ENCODE data around the gene NPAT. TPM values are rescaled to one million over a fixed set of nuclear protein-coding genes. Genes with fewer than 3 reads are reported as not detected.

NPAT gene
- total and polyA plus RNA-seq, 10 of the 15 experiments (the other 5 are each of a cell fraction or from before 2014, with no cell fraction given): 7.5 to 32.8 (median 20.1) TPM

GRCh38 chr11:108148556-108148955 is 73.9 kb downstream of the NPAT start:
- in situ Hi-C loops (cut with MboI) (no loop called here), intact Hi-C loops (cut with micrococcal nuclease; ENCODE audit: unreplicated experiment) (no loop called here)
- no peaks in the 10 kb centered on the region for H4K20me1 ChIP-seq (ENCODE audit: control insufficient read depth, insufficient read depth)
- H3K27me3 ChIP-seq (replicated peaks in 1 of 2; ENCODE audit: control insufficient read depth in 2 of 2, insufficient read depth in 2 of 2, low read length in 1 of 2): no peaks in the 10 kb centered on the region
- BruUV-seq (replicated peaks): no TSS peak
- ATAC-seq (no peak), DNase-seq (ENCODE audit: low read depth, low spot score) (no peak), FAIRE-seq (no peak)
- no peaks in the 10 kb centered on the region for H3K4me1 ChIP-seq (ENCODE audit: control insufficient read depth, insufficient read depth, low read length)
- POLR2A ChIA-PET: no interaction called here
- H3K27ac ChIP-seq (ENCODE audit: control insufficient read depth, insufficient read depth): no peak overlapping the region
- no peak overlapping the region for H3K4me3 ChIP-seq
- RAD21 ChIA-PET (ENCODE audit: unreplicated experiment): no interaction called here
- H3K9me3 ChIP-seq (replicated peaks; ENCODE audit: control insufficient read depth, insufficient read depth, low read length): no peaks in the 10 kb centered on the region
- SMC1A ChIA-PET (ENCODE audit: uncharacterized antibody, unreplicated experiment): interaction anchor here (1.2 kb wide), 1 partner anchor 43 kb away, joined by 3 read pairs; no protein-coding TSS in a partner anchor
- H3K4me2 ChIP-seq (ENCODE audit: control insufficient read depth, insufficient read depth): no peak overlapping the region
- no peaks in the 10 kb centered on the region for H3K79me2 ChIP-seq (ENCODE audit: control insufficient read depth, insufficient read depth, low read length)
- H3K36me3 ChIP-seq (ENCODE audit: control insufficient read depth in 2 of 2, insufficient read depth in 2 of 2, low read length in 1 of 2): peaks cover 6 to 16% of the 10 kb centered on the region in 2 experiments
- no peak overlapping the region for H2AFZ ChIP-seq (ENCODE audit: control insufficient read depth, low read depth, low read length)
- H3K9ac ChIP-seq (ENCODE audit: control insufficient read depth, insufficient read depth, low read length): no peak overlapping the region
- WGBS (ENCODE audit: insufficient coverage, insufficient replicate concordance, low lambda C conversion rate, missing lambda C conversion rate): 99% methylated on average over 3 of the region's 3 CpGs
- CTCF ChIA-PET: no interaction called here
- TF ChIP-seq MYC (IDR thresholded peaks at IDR 0.05; ENCODE audit: insufficient read depth, insufficient read length, insufficient replicate concordance, low read length, severe bottlenecking): no peak
- no peak for TF ChIP-seq POLR2AphosphoS5 (IDR thresholded peaks at IDR 0.05; ENCODE audit: low read length)
- TF ChIP-seq ZZZ3 (IDR thresholded peaks at IDR 0.05; ENCODE audit: control insufficient read depth, insufficient read length, low read depth): no peak
- TF ChIP-seq JUNB (IDR thresholded peaks at IDR 0.05): no peak
- no peak for TF ChIP-seq SIX5 (IDR thresholded peaks at IDR 0.05; ENCODE audit: low read depth, low read length, severe bottlenecking)
- TF ChIP-seq, protein P1, sequence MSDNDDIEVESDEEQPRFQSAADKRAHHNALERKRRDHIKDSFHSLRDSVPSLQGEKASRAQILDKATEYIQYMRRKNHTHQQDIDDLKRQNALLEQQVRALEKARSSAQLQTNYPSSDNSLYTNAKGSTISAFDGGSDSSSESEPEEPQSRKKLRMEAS (IDR thresholded peaks at IDR 0.05; ENCODE audit: low read depth, low read length): no peak
- no peak for TF ChIP-seq TCF7 (IDR thresholded peaks at IDR 0.05; ENCODE audit: borderline replicate concordance)
- TF ChIP-seq, protein P2, sequence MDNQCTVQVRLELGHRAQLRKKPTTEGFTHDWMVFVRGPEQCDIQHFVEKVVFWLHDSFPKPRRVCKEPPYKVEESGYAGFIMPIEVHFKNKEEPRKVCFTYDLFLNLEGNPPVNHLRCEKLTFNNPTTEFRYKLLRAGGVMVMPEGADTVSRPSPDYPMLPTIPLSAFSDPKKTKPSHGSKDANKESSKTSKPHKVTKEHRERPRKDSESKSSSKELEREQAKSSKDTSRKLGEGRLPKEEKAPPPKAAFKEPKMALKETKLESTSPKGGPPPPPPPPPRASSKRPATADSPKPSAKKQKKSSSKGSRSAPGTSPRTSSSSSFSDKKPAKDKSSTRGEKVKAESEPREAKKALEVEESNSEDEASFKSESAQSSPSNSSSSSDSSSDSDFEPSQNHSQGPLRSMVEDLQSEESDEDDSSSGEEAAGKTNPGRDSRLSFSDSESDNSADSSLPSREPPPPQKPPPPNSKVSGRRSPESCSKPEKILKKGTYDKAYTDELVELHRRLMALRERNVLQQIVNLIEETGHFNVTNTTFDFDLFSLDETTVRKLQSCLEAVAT (IDR thresholded peaks at IDR 0.05): no peak
- TF ChIP-seq, protein P3, sequence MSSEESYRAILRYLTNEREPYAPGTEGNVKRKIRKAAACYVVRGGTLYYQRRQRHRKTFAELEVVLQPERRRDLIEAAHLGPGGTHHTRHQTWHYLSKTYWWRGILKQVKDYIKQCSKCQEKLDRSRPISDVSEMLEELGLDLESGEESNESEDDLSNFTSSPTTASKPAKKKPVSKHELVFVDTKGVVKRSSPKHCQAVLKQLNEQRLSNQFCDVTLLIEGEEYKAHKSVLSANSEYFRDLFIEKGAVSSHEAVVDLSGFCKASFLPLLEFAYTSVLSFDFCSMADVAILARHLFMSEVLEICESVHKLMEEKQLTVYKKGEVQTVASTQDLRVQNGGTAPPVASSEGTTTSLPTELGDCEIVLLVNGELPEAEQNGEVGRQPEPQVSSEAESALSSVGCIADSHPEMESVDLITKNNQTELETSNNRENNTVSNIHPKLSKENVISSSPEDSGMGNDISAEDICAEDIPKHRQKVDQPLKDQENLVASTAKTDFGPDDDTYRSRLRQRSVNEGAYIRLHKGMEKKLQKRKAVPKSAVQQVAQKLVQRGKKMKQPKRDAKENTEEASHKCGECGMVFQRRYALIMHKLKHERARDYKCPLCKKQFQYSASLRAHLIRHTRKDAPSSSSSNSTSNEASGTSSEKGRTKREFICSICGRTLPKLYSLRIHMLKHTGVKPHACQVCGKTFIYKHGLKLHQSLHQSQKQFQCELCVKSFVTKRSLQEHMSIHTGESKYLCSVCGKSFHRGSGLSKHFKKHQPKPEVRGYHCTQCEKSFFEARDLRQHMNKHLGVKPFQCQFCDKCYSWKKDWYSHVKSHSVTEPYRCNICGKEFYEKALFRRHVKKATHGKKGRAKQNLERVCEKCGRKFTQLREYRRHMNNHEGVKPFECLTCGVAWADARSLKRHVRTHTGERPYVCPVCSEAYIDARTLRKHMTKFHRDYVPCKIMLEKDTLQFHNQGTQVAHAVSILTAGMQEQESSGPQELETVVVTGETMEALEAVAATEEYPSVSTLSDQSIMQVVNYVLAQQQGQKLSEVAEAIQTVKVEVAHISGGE (CRISPR knock-in tag; IDR thresholded peaks at IDR 0.05): no peak
- no peak for TF ChIP-seq PRDM15 (CRISPR knock-in tag; IDR thresholded peaks at IDR 0.05)
- no peak for TF ChIP-seq BRCA1 (IDR thresholded peaks at IDR 0.05; ENCODE audit: low read depth, low read length)
- no peak for TF ChIP-seq IKZF2 (IDR thresholded peaks at IDR 0.05)
- TF ChIP-seq TARDBP (IDR thresholded peaks at IDR 0.05; ENCODE audit: borderline replicate concordance): no peak
- no peak for TF ChIP-seq ZNF217 (IDR thresholded peaks at IDR 0.05)
- TF ChIP-seq NR2C1 (IDR thresholded peaks at IDR 0.05): no peak
- no peak for TF ChIP-seq PML (IDR thresholded peaks at IDR 0.05; ENCODE audit: low read length)
- TF ChIP-seq PAX8 (IDR thresholded peaks at IDR 0.05): no peak
- TF ChIP-seq LARP7 (IDR thresholded peaks at IDR 0.05): no peak
- TF ChIP-seq ZNF274 (IDR thresholded peaks at IDR 0.05; ENCODE audit: insufficient read depth, insufficient read length): no peak
